ENCODE results near the gene DUOXA1.

DNA sequence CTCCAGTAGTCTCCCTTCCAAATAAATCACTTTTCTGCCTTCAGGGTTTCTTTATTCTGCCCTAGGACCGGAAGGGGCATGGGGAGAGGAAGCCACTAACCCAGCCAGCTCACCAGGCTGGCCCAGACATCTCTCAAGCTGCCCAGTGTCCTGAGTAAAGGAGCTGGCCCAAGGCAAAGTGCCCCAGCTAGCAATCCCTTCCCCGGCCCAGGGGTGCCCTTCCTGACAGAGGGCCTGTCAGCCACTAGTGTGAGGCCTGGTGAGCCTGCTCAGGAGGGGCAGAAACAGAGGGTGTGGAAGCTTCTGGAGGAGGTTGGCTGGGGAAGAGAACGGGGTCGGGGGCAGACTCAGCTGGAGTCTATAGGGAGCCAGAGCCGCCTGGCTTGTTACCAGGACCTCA, 35.9 kb upstream of the DUOXA1 start:
- TF ChIP-seq, protein P1, sequence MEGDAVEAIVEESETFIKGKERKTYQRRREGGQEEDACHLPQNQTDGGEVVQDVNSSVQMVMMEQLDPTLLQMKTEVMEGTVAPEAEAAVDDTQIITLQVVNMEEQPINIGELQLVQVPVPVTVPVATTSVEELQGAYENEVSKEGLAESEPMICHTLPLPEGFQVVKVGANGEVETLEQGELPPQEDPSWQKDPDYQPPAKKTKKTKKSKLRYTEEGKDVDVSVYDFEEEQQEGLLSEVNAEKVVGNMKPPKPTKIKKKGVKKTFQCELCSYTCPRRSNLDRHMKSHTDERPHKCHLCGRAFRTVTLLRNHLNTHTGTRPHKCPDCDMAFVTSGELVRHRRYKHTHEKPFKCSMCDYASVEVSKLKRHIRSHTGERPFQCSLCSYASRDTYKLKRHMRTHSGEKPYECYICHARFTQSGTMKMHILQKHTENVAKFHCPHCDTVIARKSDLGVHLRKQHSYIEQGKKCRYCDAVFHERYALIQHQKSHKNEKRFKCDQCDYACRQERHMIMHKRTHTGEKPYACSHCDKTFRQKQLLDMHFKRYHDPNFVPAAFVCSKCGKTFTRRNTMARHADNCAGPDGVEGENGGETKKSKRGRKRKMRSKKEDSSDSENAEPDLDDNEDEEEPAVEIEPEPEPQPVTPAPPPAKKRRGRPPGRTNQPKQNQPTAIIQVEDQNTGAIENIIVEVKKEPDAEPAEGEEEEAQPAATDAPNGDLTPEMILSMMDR (conservative IDR thresholded peaks at IDR 0.05): no peak
- TF ChIP-seq ZFX (IDR thresholded peaks at IDR 0.05): no peak

All from C4-2B (cell line).